Measurements from ENCODE around the gene GNL2. TPM values are rescaled to one million over a fixed set of nuclear protein-coding genes. Genes with fewer than 3 reads are reported as not detected.

Gene GNL2
- total and polyA plus RNA-seq, 12 donors, result 13.6 to 462 (median 39.9) TPM

DNA sequence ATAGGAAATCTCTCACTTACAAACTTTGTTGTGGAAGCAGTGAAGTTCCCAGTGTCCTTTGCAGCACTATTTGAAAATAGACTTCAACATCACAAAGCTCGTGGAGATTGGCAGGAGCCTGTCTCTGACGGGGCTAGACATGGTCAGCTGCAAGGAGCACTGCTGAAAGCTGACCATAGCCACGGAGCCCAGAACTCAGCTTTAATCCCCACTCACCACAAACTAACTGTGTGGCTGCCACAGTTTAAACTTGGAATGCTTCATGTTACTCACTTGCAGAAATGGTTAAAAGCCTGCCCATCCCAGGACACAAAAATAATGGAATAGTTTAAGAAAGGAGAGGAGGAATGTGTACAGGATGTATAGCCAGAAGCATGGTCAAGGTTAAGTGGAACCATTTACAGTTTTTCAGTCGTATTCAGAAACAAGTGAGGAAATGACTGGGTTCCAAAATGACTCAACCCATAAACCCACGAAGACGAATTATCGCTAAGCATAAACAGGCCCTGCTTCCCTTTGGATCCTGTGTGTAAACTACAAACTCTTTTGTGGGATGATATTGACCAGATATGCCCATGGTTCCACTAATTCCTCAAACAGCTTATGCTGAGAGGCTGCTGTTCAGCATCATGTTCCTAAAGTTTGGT lies 20.8 kb downstream of the GNL2 start:
- H3K9me3 ChIP-seq (replicated peaks in 1 of 3), result no peaks in the 10 kb centered on the region
- DNase-seq, result no peak
- TF ChIP-seq, protein P1, sequence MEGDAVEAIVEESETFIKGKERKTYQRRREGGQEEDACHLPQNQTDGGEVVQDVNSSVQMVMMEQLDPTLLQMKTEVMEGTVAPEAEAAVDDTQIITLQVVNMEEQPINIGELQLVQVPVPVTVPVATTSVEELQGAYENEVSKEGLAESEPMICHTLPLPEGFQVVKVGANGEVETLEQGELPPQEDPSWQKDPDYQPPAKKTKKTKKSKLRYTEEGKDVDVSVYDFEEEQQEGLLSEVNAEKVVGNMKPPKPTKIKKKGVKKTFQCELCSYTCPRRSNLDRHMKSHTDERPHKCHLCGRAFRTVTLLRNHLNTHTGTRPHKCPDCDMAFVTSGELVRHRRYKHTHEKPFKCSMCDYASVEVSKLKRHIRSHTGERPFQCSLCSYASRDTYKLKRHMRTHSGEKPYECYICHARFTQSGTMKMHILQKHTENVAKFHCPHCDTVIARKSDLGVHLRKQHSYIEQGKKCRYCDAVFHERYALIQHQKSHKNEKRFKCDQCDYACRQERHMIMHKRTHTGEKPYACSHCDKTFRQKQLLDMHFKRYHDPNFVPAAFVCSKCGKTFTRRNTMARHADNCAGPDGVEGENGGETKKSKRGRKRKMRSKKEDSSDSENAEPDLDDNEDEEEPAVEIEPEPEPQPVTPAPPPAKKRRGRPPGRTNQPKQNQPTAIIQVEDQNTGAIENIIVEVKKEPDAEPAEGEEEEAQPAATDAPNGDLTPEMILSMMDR (IDR thresholded peaks at IDR 0.05), result no peak
- no peak for TF ChIP-seq POLR2A (IDR thresholded peaks at IDR 0.05)
- intact Hi-C loops (cut with DNase I), result no loop called here
- no peaks in the 10 kb centered on the region for H3K27me3 ChIP-seq
- H3K4me1 ChIP-seq (replicated peaks in 1 of 2), result no peaks in the 10 kb centered on the region
- H3K27ac ChIP-seq, result no peak overlapping the region
- H3K4me3 ChIP-seq, result no peak overlapping the region
- peaks cover 0 to 84% of the 10 kb centered on the region in 2 donors for H3K36me3 ChIP-seq (replicated peaks in 1 of 2)
- 71 to 83% (median 81%) methylated on average over 7 of the region's 7 CpGs for WGBS, 4 donors

DNA sequence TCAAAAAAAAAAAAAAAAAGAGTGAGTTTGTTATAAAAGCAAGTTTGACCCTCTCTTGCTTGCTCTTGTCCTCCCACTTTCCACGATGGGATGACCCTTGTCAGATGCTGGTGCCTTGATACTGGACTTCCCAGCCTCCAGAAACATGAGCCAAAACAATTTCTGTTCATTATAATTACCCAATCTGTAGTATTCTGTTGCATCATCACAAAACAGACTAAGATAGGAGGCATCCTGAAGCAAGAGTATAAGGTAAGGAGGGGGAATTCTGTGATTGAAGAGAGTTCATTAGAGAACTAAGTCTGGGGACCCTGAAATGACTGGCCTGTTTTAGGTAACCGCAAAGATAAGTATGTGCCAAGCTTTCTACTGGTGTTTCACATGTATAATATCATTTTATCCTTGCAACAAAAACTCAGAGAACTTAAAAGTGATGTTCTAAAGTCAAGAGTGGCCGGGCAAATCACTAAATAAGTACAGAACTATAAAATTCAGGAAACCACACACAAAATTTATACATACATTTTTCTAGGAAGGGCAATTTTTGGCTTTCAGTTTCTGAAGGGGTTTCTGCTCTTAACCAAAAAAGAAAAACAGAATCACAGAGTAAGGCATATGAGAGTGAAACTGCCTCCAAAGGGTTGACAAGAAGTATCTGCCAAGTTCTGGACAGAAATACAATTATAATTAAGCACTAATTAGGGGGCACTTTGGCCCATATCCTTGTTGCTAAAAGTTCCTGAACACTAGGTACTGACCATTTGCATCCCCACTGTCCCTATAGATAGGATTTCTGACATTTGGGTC lies 25.0 kb downstream of the GNL2 start:
- no peaks in the 10 kb centered on the region for H3K4me1 ChIP-seq (replicated peaks in 1 of 2)
- DNase-seq, result no peak
- H3K36me3 ChIP-seq (replicated peaks in 1 of 2), result peaks cover 0 to 99% of the 10 kb centered on the region in 2 donors
- intact Hi-C loops (cut with DNase I), result no loop called here
- 91 to 99% (median 94%) methylated on average over 3 of the region's 3 CpGs for WGBS, 4 donors
- no peak for TF ChIP-seq POLR2A (IDR thresholded peaks at IDR 0.05)
- TF ChIP-seq, protein P1 (IDR thresholded peaks at IDR 0.05), result no peak
- no peaks in the 10 kb centered on the region for H3K9me3 ChIP-seq (replicated peaks in 1 of 3)
- H3K27ac ChIP-seq, result no peak overlapping the region
- H3K4me3 ChIP-seq, result no peak overlapping the region
- no peaks in the 10 kb centered on the region for H3K27me3 ChIP-seq

DNA sequence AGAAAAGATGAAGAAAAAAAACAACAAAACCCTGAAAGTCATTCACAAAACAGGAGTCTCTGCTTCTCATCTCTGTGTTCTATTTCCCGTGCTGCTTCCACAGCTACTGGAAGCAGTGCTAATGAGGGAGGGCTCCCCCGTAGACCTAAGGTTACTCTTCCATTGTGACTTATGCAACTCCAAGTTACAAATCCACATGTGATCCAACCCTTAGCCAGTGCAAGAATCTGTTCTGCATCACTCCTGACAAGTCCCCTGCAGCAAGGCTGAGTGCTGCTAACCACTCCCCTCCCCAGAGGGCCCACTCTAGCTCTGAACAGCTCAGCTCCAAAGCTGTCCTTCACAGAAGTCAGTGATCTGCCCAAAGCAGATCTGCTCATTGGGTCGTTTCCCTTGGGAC lies 28.7 kb downstream of the GNL2 start:
- Histone ChIP-seq H3K27me3 (no peaks in the 10 kb centered on the region), H3K27ac (no peak overlapping the region), H3K4me1 (replicated peaks in 1 of 2) (no peaks in the 10 kb centered on the region), H3K9me3 (replicated peaks in 1 of 3) (no peaks in the 10 kb centered on the region), H3K36me3 (replicated peaks in 1 of 2) (peaks cover 0 to 75% of the 10 kb centered on the region in 2 donors), H3K4me3 (no peak overlapping the region)
- no peak for DNase-seq
- intact Hi-C loops (cut with DNase I), result no loop called here
- no peak for TF ChIP-seq POLR2A (IDR thresholded peaks at IDR 0.05)
- TF ChIP-seq, protein P1 (IDR thresholded peaks at IDR 0.05), result no peak
- 81 to 87% (median 84%) methylated on average over 3 of the region's 3 CpGs for WGBS, 4 donors

DNA sequence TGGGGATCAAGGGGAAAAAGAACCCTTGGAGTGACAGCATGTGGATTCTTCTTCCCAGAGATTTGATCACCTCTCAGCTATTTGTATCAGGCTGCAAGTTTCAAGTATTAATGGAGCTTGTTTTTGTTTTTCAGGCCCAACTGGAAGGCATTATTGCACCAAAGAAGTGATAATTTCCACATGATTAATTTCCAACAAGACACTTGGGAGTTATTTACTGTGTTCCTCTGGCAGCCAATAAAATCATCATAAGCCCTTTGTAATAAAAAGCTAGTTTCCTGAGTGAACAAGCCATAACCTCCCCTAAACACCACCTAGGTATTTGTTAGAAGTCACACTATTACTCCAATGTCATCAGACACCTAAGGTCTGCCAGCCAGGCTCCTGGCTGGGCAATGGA lies 30.8 kb downstream of the GNL2 start:
- DNase-seq, result no peak
- Histone ChIP-seq H3K27ac (no peak overlapping the region), H3K4me1 (replicated peaks in 1 of 2) (no peaks in the 10 kb centered on the region), H3K36me3 (replicated peaks in 1 of 2) (peaks cover 0 to 56% of the 10 kb centered on the region in 2 donors), H3K27me3 (no peaks in the 10 kb centered on the region), H3K9me3 (replicated peaks in 1 of 3) (no peaks in the 10 kb centered on the region), H3K4me3 (no peak overlapping the region)
- intact Hi-C loops (cut with DNase I), result no loop called here
- TF ChIP-seq, protein P1 (IDR thresholded peaks at IDR 0.05), result no peak
- TF ChIP-seq POLR2A (IDR thresholded peaks at IDR 0.05), result no peak
